Vagina (tissue), 2 donors: ENCODE data around the gene PDK3.

Experiments used
- CTCF ChIP-seq, 3 experiments: fragments of 450-650 bp in 2 of 3; fragments of 200-600 bp in 1 of 3; sonication (generic) in 1 of 3; IDR thresholded peaks; one replicate each; pipeline ENCODE4 v1.5.1; 2017 to 2019; ENCODE audit warnings: antibody characterized with exemption in 3 of 3, mild to moderate bottlenecking in 2 of 3, moderate library complexity in 2 of 3
- POLR2A ChIP-seq, 2 donors: fragments of 450-650 bp; IDR thresholded peaks; one replicate each; pipeline ENCODE4 v1.6.1; 2017; ENCODE audit warnings: antibody characterized with exemption in 2 of 2, mild to moderate bottlenecking in 2 of 2, moderate library complexity in 2 of 2

- TF ChIP-seq CTCF (IDR thresholded peaks at IDR 0.05) (no peak), POLR2A (IDR thresholded peaks at IDR 0.05) (no peak)
These were observed 41.0 kb downstream of the PDK3 start for GRCh38 chrX:24506082-24506481.
